Lower leg skin (tissue), 3 donors: ENCODE measurements around the gene DIP2C.

Experiments used
- CTCF ChIP-seq, 3 donors: fragments of 450-650 bp; IDR thresholded peaks; one replicate each; pipeline ENCODE4 v1.5.1; 2016; ENCODE audit warnings: antibody characterized with exemption in 3 of 3, mild to moderate bottlenecking in 3 of 3, moderate library complexity in 2 of 3
- POLR2A ChIP-seq, 2 donors: fragments of 450-650 bp; IDR thresholded peaks; one replicate each; pipeline ENCODE4 v1.6.1; 2016 to 2017; ENCODE audit warnings: antibody characterized with exemption in 2 of 2, mild to moderate bottlenecking in 1 of 2, moderate library complexity in 1 of 2

GRCh38 chr10:384538-385305 is 304.7 kb downstream of the DIP2C start:
- TF ChIP-seq CTCF (IDR thresholded peaks at IDR 0.05) = no peak
- no peak for TF ChIP-seq POLR2A (IDR thresholded peaks at IDR 0.05)
